ENCODE measurements around the gene FKBP1A.

Gene FKBP1A

DNA sequence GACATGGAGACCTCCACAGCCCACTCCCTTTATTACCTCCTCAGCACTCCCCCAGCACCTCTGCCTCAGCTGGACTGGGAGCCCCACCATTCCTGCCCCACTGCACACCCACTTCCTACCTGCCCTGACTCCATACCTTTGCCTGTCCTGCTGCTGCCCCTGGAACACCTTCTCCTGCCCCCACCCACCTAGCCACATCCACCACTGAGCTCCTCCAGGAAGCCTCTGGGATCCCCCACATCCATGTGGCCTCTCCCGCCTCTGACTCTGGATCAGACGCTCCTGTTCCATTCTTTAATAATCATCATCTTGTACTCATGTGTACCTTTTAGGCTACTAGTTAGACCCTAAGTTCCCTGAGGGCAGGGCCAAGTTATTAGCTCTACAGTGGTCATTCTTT is 61.8 kb downstream of the FKBP1A start:
- Histone ChIP-seq H3K27me3 (ENCODE audit: control insufficient read depth in 1 of 2, insufficient read depth in 2 of 2, low read length in 2 of 2) (no peaks in the 10 kb centered on the region), H3K9ac (ENCODE audit: low read length in 2 of 2) (no peak overlapping the region), H3K9me3 (ENCODE audit: control insufficient read depth in 2 of 2, low read length in 2 of 2) (no peaks in the 10 kb centered on the region), H3K4me3 (ENCODE audit: low read length in 2 of 2) (no peak overlapping the region), H3K36me3 (ENCODE audit: control insufficient read depth in 2 of 2, insufficient read depth in 2 of 2, low read length in 2 of 2) (peaks cover 5 to 9% of the 10 kb centered on the region in 2 donors), H3K27ac (ENCODE audit: low read length) (no peak overlapping the region), H3K4me1 (ENCODE audit: control insufficient read depth, insufficient read depth, low read length) (peaks cover 30% of the 10 kb centered on the region)

DNA sequence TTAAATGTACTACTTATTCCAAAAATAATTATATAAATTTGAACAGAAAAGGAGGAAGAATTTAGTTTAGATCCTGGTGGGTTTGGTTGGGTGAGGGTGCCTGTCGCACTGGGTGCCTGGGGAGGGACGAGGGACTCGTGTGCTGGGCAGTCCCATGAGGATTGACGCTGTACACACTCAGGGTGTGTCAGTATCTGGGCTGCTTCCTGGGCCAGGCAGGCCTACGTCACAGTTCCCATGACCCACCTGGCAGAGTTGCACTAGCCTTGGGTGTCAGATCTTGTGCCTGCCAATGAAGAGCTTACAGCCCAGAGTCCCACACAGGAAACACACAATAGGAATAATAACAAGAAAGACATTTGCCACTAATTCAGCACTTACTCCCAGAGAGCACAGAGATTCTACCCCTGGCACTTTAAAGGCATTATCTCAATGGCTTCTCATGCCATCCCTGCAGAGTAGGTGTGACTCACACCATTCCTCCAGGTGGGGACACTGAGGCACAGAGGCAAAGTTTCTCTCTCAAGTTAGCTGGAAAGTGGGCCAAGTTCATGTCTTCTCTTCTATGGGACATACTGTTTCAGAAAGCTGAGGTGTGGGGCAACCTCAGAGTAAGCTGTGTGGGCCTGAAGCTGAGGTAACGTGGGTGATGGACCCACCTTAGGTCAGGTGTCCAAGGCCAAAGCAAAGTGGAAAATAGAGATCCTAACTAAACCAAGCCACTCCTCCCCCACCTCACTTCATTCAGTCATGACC is 62.6 kb downstream of the FKBP1A start:
- Histone ChIP-seq H3K4me3 (ENCODE audit: low read length in 2 of 2) (no peak overlapping the region), H3K36me3 (ENCODE audit: control insufficient read depth in 2 of 2, insufficient read depth in 2 of 2, low read length in 2 of 2) (peaks cover 5 to 9% of the 10 kb centered on the region in 2 donors), H3K27ac (ENCODE audit: low read length) (peak overlapping the region; percentile 6), H3K9me3 (ENCODE audit: control insufficient read depth in 2 of 2, low read length in 2 of 2) (no peaks in the 10 kb centered on the region), H3K27me3 (ENCODE audit: control insufficient read depth in 1 of 2, insufficient read depth in 2 of 2, low read length in 2 of 2) (no peaks in the 10 kb centered on the region), H3K9ac (ENCODE audit: low read length in 2 of 2) (peak overlapping the region in 1 of 2 donors; percentile 29), H3K4me1 (ENCODE audit: control insufficient read depth, insufficient read depth, low read length) (peaks cover 33% of the 10 kb centered on the region)

DNA sequence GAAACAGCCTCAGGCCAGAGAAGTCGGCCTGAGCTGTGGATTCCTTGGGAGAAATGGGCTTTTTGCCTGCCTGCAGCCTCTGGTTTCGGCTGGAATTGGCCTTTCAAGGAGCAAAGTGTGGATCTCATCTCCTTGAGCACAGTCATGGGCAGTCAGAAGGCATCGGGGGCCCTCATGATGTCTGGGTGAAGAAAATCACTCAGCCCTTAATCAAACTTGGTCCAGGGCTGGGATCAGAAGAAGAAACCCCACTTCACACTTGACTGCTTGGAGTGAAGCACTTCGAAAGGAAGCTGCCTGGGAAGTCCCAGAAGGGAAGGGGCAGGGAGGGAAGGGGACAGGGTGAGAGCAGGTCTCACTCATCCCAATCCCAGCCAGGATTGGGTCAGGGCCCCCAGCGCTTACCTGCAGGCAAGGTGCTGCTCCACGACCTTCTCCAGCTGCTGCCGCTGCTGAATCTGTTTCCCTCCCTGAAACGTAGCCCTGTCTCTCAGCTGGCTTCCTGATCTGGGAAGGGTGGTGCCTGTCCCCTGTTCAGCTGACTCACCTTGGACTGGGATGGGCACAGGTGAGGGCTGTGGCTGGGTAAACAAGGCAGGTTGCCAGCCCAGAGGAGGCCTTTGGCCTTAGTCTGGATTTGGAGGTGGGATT is 64.0 kb downstream of the FKBP1A start, which contains the start of gene SDCBP2:
Gene SDCBP2 (minus strand): TSS at position 460 of the 651 bp plus-strand sequence. CDS start 8,723 bp downstream, outside the sequence.
- H3K4me1 ChIP-seq (ENCODE audit: control insufficient read depth, insufficient read depth, low read length): peaks cover 43% of the 10 kb centered on the region
- H3K36me3 ChIP-seq (ENCODE audit: control insufficient read depth in 2 of 2, insufficient read depth in 2 of 2, low read length in 2 of 2): peaks cover 5 to 9% of the 10 kb centered on the region in 2 donors
- H3K27me3 ChIP-seq (ENCODE audit: control insufficient read depth in 1 of 2, insufficient read depth in 2 of 2, low read length in 2 of 2): no peaks in the 10 kb centered on the region
- H3K27ac ChIP-seq (ENCODE audit: low read length): peak within 1 kb of the TSS; percentile 6
- peak within 1 kb of the TSS in 1 of 2 donors; percentile 47 for H3K9ac ChIP-seq (ENCODE audit: low read length in 2 of 2)
- no peak within 1 kb of the TSS for H3K4me3 ChIP-seq (ENCODE audit: low read length in 2 of 2)
- H3K9me3 ChIP-seq (ENCODE audit: control insufficient read depth in 2 of 2, low read length in 2 of 2): no peaks in the 10 kb centered on the region

DNA sequence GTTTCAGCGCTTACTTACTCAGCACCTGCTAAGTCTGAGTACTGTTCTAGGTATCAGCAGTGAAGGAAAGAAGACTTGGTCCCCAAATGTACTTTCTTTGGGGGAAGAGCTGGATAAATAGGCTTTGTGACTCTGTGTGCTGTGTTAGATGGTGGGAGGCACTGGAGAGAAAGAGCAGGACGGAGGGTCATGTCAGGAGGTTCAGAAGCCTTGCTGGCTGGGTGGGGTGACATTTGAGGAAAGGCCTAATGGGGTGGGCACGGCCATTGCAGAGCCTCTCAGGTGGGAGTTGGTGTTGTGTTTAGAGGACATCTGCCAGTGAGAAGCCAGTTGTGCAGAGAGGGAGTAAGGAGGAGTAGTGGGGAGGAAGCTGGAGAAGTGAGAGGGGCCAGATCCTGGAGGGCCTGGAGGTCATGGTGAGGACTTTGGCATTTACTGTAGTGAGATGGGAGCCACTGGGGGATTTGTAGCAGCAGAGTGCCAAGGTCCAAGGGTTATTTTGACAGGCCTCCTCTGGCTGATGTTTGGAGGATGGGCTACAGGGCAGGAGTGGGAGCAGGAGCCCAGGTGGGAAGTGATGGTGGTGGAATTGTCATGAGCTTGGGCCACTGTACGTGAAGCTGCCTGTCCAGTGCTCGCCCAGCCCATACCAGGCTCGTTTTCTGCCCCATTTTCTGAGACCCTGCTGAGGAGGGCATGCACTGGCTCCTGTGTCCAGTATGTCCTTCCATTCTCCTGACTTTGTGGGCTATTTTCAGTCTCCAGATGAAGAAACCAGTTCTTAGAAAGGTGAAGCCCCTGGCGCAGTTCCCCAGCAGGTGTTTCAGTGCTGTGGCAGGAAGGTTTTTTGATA is 64.8 kb downstream of the FKBP1A start:
- Histone ChIP-seq H3K36me3 (ENCODE audit: control insufficient read depth in 2 of 2, insufficient read depth in 2 of 2, low read length in 2 of 2) (peaks cover 5 to 9% of the 10 kb centered on the region in 2 donors), H3K4me3 (ENCODE audit: low read length in 2 of 2) (no peak overlapping the region), H3K27ac (ENCODE audit: low read length) (no peak overlapping the region), H3K9me3 (ENCODE audit: control insufficient read depth in 2 of 2, low read length in 2 of 2) (no peaks in the 10 kb centered on the region), H3K27me3 (ENCODE audit: control insufficient read depth in 1 of 2, insufficient read depth in 2 of 2, low read length in 2 of 2) (no peaks in the 10 kb centered on the region), H3K9ac (ENCODE audit: low read length in 2 of 2) (peak overlapping the region in 1 of 2 donors; percentile 47), H3K4me1 (ENCODE audit: control insufficient read depth, insufficient read depth, low read length) (peaks cover 44% of the 10 kb centered on the region)

DNA sequence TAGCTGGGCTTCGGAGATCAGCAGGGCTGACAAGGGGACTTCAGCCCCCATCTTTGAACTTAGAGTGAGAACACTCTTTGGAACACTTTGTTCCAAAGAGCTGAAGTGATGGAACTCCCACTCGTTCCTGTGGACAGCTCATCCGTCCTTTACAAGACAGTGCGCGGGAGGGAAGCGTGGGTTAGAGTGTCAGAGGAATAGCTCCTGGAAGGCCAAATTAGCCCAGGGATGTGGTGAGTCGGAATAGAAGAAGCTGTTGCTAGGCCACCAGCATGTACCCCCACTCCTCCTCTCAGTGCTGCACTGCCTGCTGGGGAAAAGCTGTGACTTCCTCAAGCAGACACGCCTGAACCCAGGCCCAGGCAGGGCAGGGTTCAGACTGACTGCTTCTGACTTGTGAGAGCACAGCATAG is 65.6 kb downstream of the FKBP1A start:
- Histone ChIP-seq H3K9ac (ENCODE audit: low read length in 2 of 2) (no peak overlapping the region), H3K4me1 (ENCODE audit: control insufficient read depth, insufficient read depth, low read length) (peaks cover 45% of the 10 kb centered on the region), H3K9me3 (ENCODE audit: control insufficient read depth in 2 of 2, low read length in 2 of 2) (no peaks in the 10 kb centered on the region), H3K27me3 (ENCODE audit: control insufficient read depth in 1 of 2, insufficient read depth in 2 of 2, low read length in 2 of 2) (no peaks in the 10 kb centered on the region), H3K27ac (ENCODE audit: low read length) (peak overlapping the region; percentile 98), H3K4me3 (ENCODE audit: low read length in 2 of 2) (no peak overlapping the region), H3K36me3 (ENCODE audit: control insufficient read depth in 2 of 2, insufficient read depth in 2 of 2, low read length in 2 of 2) (peaks cover 0 to 4% of the 10 kb centered on the region in 2 donors)

DNA sequence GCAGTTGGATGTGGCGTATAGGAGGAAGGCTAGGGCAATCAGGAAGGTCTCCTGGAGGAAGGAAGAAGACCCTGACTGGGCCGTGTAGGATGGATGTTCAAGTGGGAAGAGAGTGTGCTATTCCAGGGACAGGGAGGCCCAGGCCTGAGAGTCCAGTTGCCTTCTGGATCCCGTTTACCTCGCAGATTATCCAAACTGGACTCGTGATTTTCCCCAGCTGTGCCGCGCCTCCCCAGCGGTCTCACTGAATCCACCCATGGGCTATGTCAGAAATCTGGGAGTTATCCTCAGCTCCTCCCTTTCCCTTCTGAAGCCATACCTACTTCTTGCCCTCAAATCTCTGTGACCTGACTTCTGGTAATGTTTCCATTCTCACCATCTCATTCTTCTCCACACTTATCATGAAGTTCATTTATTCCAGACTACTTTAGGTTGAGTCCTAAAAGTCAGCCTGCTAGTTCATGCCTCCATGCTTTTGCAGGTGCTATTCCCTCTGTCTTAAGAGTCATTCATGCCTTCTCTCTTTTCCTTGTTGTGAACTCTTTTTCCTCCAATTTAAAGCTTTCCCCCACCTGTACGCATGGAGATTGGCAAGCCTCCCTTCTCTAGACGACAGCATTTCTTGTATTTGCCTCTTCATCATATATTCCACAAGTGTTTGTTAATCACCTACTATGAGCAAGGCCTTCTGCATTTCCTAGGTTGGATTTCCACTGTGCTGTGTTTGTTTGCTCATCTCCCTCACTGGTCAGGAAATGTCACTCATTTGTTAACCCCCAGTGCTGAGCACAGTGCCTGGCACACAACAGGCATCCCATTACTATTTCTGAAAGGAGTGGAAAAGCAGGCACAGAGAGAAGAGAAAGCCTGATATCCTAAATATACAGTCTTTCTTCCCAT is 66.6 kb downstream of the FKBP1A start:
- Histone ChIP-seq H3K9ac (ENCODE audit: low read length in 2 of 2) (peak overlapping the region; percentile 99 to 100), H3K27ac (ENCODE audit: low read length) (peak overlapping the region; percentile 98), H3K4me3 (ENCODE audit: low read length in 2 of 2) (peak overlapping the region; percentile 92 to 94), H3K36me3 (ENCODE audit: control insufficient read depth in 2 of 2, insufficient read depth in 2 of 2, low read length in 2 of 2) (peaks cover 0 to 2% of the 10 kb centered on the region in 2 donors), H3K4me1 (ENCODE audit: control insufficient read depth, insufficient read depth, low read length) (peaks cover 46% of the 10 kb centered on the region), H3K27me3 (ENCODE audit: control insufficient read depth in 1 of 2, insufficient read depth in 2 of 2, low read length in 2 of 2) (no peaks in the 10 kb centered on the region), H3K9me3 (ENCODE audit: control insufficient read depth in 2 of 2, low read length in 2 of 2) (no peaks in the 10 kb centered on the region)

DNA sequence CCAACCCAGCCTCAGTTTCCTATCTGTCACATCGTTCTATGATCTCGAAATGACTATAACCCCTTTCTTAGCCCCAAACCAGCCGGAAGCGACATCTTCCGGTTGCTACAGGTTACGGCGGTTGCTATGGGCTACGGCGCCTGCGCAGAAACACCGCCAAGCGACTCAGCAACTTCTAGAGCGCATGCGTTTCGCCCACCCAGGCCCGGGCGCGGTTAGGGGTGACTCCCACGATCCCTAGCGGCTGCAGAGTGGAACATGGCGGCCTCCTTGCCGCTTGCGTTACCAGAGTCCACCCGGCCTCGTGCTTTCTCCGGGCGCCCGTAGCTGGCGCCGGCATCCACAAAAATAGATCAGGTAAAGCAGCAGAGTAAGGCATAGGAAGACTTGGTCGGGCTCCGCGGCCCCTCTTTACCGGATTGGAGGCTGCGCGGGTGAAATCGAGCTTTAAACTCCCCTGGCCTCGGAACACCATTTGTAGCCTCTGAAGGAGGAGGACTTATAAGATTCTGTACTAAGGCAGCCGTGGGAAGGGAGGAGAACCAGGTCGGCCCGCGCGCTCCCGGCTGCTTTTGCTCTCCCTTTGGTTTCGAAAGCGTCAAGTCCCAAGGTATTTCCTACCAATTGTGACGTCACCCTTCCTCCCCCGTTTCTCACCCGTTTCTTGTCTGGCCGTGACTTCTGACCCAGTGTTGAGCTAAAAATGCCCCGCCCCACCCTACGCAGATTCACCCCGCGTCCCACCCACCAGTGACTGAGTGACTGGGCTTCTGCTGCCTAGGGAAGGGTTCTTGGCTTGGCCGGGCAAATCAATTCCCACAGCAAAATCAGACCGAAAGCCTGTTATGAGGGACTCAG is 67.5 kb downstream of the FKBP1A start:
- Histone ChIP-seq H3K9ac (ENCODE audit: low read length in 2 of 2) (peak overlapping the region; percentile 99 to 100), H3K4me1 (ENCODE audit: control insufficient read depth, insufficient read depth, low read length) (peaks cover 46% of the 10 kb centered on the region), H3K27me3 (ENCODE audit: control insufficient read depth in 1 of 2, insufficient read depth in 2 of 2, low read length in 2 of 2) (no peaks in the 10 kb centered on the region), H3K9me3 (ENCODE audit: control insufficient read depth in 2 of 2, low read length in 2 of 2) (no peaks in the 10 kb centered on the region), H3K36me3 (ENCODE audit: control insufficient read depth in 2 of 2, insufficient read depth in 2 of 2, low read length in 2 of 2) (no peaks in the 10 kb centered on the region), H3K4me3 (ENCODE audit: low read length in 2 of 2) (peak overlapping the region; percentile 92 to 94), H3K27ac (ENCODE audit: low read length) (peak overlapping the region; percentile 98)

DNA sequence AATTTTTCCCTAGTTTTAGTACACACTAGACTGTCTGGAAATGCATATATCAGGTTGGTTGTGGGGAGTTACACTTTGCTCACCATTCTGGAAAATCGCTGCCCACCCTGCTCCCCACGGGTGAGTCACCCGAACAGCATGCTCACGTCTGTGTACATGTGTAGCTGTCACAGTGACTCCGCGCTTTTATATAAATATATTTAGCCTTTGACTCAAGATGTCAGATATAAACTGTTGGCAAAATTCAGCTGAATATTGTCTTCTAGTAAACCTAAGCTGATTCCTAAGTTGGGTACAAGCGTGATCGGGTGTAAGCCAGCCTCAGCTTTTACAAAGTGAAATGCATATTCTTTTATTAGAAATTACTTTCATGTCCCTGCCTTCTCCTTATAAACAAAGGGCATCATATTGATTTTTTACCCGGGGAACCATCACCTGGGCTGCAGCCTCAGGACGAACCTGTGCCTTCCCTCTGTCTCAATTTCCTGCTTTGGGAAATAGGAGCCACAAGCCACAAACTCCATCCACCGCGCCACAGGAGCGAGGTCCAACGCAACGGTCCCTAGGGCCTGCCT is 68.2 kb downstream of the FKBP1A start:
- H3K36me3 ChIP-seq (ENCODE audit: control insufficient read depth in 2 of 2, insufficient read depth in 2 of 2, low read length in 2 of 2): no peaks in the 10 kb centered on the region
- peak overlapping the region; percentile 98 for H3K27ac ChIP-seq (ENCODE audit: low read length)
- H3K9ac ChIP-seq (ENCODE audit: low read length in 2 of 2): peak overlapping the region; percentile 99 to 100
- H3K27me3 ChIP-seq (ENCODE audit: control insufficient read depth in 1 of 2, insufficient read depth in 2 of 2, low read length in 2 of 2): no peaks in the 10 kb centered on the region
- H3K9me3 ChIP-seq (ENCODE audit: control insufficient read depth in 2 of 2, low read length in 2 of 2): no peaks in the 10 kb centered on the region
- peak overlapping the region; percentile 92 to 94 for H3K4me3 ChIP-seq (ENCODE audit: low read length in 2 of 2)
- peaks cover 44% of the 10 kb centered on the region for H3K4me1 ChIP-seq (ENCODE audit: control insufficient read depth, insufficient read depth, low read length)
